ENCODE results near the gene CCAR1.
"Not testable (repeated sequence)": the region's sequence is repeated elsewhere in the genome, so short reads cannot be mapped to it uniquely, and the experiment has no call there.

Gene CCAR1

DNA sequence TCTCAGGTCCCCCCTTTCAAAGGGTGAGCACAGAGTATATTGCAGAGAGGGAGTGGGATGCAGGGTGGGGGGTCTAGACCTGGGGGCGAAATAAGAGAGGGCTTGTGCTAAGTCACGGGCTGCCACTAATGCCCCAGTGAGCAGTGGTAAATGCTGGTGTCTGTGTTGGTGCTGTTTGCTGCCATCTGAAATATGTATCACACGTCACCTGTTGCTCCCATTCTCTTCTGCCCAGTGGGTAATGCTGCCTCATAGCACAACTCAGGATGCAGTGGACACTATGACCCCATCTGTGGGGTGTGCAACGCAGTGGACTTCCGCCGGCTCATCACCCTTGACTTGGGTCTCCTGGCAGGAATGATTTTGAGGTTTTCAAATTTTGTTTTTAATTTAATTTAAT is 108.9 kb downstream of the CCAR1 start:
- no peak for DNase-seq

DNA sequence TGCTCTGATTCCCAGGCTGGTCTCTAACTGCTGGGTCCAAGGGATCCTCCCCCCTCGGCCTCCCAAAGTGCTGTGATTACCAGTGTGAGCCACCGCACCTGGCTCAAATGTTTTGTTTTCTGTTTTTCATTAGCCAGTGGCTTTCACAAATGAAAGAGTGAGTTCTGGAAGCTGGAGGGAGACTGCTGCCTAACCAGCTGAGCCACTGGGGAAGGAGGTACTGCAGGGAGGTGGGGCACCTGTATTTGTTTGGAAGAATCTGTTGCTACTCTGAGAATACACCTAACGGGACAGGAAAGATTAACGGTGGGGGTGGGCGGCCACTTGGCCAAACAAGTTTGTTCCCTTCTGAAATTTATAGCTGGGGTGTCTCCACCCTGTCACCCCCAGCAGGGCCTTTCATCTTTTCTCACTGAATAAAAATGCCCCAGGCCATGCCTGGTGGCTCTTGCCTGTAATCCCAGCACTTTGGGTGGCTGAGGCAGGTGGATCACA is 111.0 kb downstream of the CCAR1 start:
- no peak for DNase-seq

DNA sequence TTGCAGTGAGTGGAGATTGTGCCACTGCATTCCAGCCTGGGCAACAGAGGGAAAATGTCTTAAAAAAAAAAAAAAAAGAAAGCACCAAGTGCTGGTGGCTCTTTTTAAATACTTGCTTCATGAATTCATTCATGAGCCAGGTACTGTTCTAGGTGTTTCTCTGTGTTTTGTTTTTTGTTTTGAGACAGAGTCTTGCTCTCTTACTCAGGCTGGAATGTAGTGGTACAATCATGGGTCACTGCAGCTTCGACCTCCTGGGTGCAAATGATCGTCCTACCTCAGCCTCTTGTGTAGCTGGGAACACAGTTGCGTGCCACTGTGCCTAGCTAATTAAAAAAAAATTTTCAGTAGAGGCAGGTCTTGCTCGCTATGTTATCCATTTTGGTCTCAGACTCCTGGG is 111.6 kb downstream of the CCAR1 start:
- no peak for DNase-seq

DNA sequence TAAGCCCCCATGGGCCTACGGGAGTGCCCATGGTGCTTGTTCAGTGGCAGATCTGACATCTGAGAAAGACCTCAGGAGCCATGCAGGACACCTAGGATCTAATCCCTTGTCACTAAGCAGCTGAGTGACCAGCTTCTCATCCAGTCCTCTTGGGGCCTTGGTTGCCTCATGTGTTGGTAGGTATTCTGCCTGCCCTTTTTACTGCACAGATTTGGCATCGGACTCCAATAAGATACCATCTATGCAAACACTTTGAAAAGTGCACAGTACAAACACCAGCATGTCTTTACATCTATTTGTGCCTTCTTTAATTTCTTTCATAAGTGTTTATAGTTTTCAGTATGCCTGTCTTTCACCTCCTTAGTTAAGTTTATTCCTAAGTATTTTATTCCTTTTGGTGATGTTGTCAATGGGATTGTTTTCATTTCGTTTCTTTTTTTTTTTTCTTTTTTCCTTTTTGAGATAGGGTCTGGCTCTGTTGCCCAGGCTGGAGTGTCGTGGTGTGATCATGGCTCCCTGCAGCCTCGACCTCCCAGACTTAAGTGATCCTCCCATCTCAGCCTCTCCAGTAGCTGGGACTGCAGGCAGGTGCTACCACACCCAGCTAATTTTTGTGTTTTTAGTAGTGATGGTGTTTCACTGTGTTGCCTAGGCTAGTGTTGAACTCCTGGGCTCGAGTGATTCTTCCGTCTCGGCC is 116.7 kb downstream of the CCAR1 start:
- DNase-seq = no peak

DNA sequence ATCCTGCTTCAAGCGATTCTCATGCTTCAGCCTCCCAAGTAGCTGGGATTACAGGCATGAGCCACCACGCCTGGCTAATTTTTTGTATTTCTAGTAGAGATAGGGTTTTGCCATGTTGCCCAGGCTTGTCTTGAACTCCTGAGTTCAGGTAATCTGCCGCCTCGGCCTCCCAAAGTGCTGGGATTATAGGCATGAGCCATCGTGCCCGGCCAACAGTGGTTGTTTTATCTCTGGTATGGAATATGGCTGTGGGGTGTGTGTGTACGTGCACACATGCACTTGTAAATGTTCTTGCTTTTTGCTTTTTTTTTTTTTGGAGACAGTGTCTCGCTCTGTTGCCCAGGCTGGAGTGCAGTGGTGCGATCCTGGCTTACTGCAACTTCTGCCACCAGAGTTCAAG is 119.6 kb downstream of the CCAR1 start:
- DNase-seq = not testable (repeated sequence)

Measured in activated CD4-positive, alpha-beta T cell treated with anti-CD3 and anti-CD28 coated beads, Interleukin-2, amount 50 U/mL, for 1 hour (primary cell).